ENCODE data around the gene RUFY1.
"Not testable (repeated sequence)": the region's sequence is repeated elsewhere in the genome, so short reads cannot be mapped to it uniquely, and the experiment has no call there.

The RUFY1 gene

DNA sequence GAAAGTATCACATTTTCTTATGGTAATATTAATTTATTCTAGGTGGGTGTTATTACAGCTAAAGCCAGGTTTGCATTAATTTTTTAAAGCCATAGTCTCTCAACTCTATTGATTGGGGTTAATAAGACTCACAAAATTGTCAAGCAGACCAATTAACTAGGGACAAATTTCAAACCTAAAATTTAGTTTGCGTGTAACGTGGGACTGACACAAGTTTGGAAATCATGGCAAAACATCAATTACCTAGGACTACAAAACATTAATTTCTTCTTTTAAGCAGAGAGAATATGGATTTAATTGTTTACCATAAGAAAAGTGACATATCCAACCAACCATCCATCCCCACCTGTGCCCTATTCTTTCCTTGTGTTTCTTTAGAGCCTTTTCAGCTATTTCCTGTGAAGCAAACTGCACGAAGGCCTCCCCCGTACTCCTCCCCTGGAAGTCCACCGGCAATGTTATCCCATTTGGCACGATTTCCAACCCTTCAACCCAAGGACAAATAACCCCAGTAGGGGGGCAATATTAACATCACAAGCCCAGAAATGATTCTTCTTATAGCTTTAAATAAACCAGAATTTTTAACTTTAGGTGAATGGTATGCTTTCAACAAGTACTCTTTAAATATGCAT is 68.7 kb downstream of the RUFY1 start:
- no peaks in the 10 kb centered on the region for H3K9me3 Mint-ChIP-seq (ENCODE audit: low read depth)
- peaks cover 63% of the 10 kb centered on the region for H3K4me1 Mint-ChIP-seq (ENCODE audit: low read depth)
- peak overlapping the region; percentile 86 for H3K27ac Mint-ChIP-seq
- peaks cover 39% of the 10 kb centered on the region for H3K36me3 Mint-ChIP-seq
- H3K4me3 Mint-ChIP-seq: peak overlapping the region; percentile 98
- H3K27me3 Mint-ChIP-seq: no peaks in the 10 kb centered on the region

DNA sequence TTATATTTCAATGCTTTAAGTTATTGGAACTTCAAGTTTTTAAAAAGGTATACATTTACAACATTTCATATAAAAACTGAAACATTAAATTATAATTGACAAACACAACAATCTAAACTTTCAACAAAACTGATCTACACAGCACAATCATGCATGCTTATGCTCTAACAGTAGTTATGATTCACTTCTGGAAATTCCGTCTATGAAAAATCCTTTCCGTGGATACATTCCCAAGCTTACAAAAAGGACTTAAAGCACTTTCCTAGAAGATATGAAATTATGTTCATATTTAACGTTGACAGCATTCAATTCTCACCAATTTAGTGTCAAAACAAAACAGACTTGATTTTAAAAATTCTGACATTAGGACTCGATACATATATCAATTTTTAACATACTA is 69.4 kb downstream of the RUFY1 start:
- Mint-ChIP-seq H3K27me3 (no peaks in the 10 kb centered on the region), H3K4me3 (peak overlapping the region; percentile 98), H3K9me3 (ENCODE audit: low read depth) (no peaks in the 10 kb centered on the region), H3K27ac (peak overlapping the region; percentile 86), H3K4me1 (ENCODE audit: low read depth) (peaks cover 65% of the 10 kb centered on the region), H3K36me3 (peaks cover 38% of the 10 kb centered on the region)

DNA sequence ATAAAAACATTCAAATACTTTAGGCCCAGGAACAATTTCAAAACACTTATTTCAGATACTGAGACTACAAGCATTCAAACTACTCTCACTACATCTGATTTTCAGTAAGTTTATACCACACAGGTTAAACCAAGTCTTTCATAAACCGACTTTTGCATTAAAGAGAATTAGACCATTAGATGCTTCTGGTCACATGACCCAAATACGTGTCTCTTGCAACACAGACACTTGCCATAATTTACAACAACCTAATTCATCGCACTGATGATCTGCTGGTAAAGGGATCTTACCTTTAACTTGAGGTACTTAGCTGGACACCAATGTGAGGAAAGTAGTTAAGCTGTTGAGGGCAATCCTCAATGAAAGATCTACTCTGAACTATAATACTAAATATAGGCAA is 69.9 kb downstream of the RUFY1 start:
- Mint-ChIP-seq H3K36me3 (peaks cover 38% of the 10 kb centered on the region), H3K9me3 (ENCODE audit: low read depth) (no peaks in the 10 kb centered on the region), H3K27me3 (no peaks in the 10 kb centered on the region), H3K4me1 (ENCODE audit: low read depth) (peaks cover 65% of the 10 kb centered on the region), H3K27ac (peak overlapping the region; percentile 89), H3K4me3 (peak overlapping the region; percentile 98)

DNA sequence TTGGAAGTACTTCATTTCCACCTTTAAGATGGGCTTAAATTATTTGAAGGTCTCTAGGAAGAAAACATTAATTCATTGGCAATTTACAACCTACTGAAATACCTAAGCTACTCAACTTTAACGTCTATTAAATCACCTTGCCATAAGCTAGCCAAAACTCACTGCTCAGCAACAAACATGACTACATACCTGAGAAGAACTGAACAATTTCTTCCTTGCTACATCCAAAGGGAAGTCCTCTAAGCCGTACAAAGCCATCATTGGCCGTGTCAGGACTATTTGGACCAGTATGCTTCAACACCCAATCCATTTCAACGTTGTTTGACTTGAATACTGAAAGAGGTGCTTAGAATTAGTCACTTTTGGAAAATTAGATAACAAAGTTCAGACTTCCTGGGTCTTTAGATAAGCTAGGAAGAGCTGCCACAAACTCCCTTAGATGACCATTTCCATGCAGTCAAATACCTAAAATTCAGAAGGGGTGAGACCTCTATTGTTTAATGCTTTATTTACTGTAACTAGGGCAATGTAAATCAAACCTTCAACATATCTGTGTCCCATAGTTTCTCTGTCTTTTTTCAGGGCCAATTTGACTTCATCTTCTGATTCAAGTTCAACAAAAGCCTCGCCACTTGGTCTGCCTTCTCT is 70.5 kb downstream of the RUFY1 start:
- H3K9me3 Mint-ChIP-seq (ENCODE audit: low read depth): no peaks in the 10 kb centered on the region
- H3K27me3 Mint-ChIP-seq: no peaks in the 10 kb centered on the region
- H3K4me3 Mint-ChIP-seq: peak overlapping the region; percentile 98
- peak overlapping the region; percentile 89 for H3K27ac Mint-ChIP-seq
- H3K36me3 Mint-ChIP-seq: peaks cover 36% of the 10 kb centered on the region
- peaks cover 62% of the 10 kb centered on the region for H3K4me1 Mint-ChIP-seq (ENCODE audit: low read depth)

DNA sequence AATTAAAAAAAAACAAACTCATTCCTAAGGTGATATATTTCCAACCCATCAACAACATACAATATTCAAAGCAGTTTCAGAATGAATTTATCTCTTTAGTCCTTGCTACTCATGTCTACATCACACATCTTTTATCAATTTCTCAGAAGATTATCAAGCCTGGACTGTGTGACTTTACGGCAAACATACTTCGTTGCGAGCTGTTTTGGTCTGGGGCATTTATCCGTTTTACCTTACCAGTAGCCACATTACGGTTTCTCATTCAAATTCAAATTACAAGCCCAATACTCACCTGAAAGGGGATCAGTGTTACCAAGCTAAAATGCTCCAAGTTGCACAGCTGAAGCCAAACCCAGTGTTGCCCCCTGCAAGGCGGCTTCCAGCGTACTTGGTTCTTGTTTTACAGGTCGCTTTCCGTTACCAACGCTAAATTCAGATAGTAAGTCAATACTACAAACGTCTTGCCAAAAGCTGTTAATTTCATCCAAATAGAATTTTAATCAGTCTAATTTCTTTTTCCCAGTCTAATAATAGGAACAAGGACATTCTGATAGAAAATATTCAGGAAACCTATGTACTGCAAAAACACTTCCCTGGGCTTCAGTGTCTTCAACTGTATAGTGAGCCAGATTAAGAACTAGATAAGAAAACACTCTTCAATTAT is 71.3 kb downstream of the RUFY1 start:
- peaks cover 36% of the 10 kb centered on the region for H3K36me3 Mint-ChIP-seq
- peaks cover 54% of the 10 kb centered on the region for H3K4me1 Mint-ChIP-seq (ENCODE audit: low read depth)
- H3K4me3 Mint-ChIP-seq: peak overlapping the region; percentile 98
- H3K9me3 Mint-ChIP-seq (ENCODE audit: low read depth): no peaks in the 10 kb centered on the region
- H3K27ac Mint-ChIP-seq: peak overlapping the region; percentile 89
- no peaks in the 10 kb centered on the region for H3K27me3 Mint-ChIP-seq

DNA sequence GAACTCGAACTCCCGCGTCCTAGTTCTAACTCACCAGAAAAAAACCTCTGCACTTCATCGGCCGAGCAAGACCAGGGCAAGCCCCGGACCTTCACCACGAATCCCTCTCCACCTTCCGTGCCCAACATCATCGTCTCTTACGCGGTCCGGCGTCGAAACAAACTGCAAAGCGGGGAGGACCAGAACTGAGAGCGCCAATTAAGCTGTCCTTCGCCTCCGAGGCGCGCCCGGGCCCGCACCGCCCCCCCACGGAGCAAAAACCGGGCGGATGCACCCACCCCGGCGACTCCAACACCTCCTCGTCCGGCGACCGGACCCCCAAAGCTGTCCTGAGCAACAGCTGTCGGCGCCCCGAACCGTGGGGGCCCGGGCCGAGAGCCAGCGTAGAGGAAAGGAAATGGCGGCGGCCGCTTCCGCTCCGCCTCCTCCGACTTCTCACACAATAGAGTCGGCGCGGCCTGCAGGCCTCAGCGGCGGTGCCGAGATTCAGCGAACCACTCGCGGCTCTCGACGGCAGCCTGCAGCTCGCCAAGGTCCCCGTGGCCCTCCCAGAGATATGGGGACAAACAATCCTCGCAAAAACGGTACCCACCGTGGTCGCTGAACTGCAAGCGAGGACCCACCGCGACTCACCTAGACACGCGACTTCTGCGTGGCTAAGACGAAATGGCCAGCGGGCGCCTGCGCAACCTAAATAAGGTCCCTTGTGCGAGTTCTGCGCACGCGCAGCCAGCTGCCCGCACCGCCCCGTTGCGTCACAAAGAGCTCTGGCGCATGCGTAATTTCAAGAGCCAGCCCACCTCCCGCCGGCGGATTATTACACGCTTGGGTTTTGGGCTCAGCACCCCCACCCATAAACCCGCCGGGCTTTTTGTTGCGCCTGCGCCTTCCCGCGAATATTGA is 72.9 kb downstream of the RUFY1 start, which contains the start of gene HNRNPH1:
Gene HNRNPH1 (minus strand): TSS at position 669 of the 903 bp plus-strand sequence. CDS start 538 bp downstream, at position 131.
- peak within 1 kb of the TSS; percentile 98 for H3K4me3 Mint-ChIP-seq
- peaks cover 39% of the 10 kb centered on the region for H3K4me1 Mint-ChIP-seq (ENCODE audit: low read depth)
- peak within 1 kb of the TSS; percentile 98 for H3K27ac Mint-ChIP-seq
- peaks cover 25% of the 10 kb centered on the region for H3K36me3 Mint-ChIP-seq
- no peaks in the 10 kb centered on the region for H3K9me3 Mint-ChIP-seq (ENCODE audit: low read depth)
- no peaks in the 10 kb centered on the region for H3K27me3 Mint-ChIP-seq

DNA sequence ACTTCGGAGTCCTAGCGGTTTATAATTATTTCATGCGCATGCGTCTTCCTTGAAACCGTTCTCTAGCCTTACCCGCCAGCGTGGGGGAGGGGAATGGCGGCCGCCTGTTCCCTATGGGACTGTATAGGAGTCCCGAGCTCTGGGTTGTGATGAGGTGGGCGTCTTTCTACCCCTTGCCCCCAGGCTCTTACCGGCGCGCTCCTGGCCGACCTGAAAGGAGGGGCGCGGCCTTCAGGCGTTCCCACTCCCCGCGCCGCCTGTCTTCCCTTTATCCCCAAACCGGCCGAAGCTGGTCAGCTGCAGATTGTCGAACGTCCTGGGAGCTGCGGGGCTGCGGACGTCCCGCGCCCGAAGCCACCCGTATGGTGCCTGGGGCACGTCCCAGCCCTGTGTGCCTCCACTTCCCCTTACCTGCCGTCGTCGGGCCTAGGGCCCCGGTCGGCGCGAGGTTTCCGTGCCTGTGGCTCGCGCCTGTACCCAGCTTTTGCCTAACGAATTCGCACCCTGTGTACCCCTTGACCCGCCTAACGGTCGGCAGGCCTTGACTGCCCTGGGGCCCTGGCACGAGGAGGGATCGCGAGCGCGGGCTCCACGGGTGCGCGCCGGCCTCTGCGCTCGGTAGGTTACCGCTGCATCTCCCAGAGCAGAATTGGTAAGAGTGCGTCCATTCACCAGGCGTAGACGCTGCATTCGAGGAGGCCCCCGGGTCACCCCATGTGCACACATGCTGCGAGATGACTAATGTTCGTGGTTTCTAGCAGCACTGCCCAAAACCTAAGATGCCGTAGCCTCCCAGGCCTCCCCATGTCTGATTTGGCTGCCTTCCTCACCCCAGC is 73.8 kb downstream of the RUFY1 start:
- Mint-ChIP-seq H3K4me3 (peak overlapping the region; percentile 98), H3K9me3 (ENCODE audit: low read depth) (no peaks in the 10 kb centered on the region), H3K27me3 (no peaks in the 10 kb centered on the region), H3K36me3 (peaks cover 25% of the 10 kb centered on the region), H3K27ac (peak overlapping the region; percentile 98), H3K4me1 (ENCODE audit: low read depth) (peaks cover 32% of the 10 kb centered on the region)

DNA sequence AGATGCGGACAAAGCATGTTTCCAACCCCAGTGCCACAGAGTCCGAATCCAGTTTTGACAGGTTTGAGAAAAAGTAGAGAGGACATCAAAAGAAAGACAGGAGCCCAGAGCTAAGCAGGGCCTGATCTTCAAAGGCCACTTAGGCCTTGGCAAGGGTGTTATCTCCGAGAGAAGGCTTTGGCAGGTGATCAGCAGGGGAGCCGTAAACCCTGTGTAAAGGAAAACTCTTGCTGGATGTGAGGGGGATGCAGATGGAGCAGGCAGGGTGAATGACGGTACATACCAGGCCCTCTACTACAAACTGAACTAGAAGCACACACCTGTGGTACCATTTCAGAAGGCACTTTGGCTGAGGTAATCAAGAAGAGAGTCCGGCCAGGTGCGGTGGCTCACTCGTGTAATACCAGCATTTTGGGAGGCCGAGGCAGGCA is 74.5 kb downstream of the RUFY1 start:
- H3K9me3 Mint-ChIP-seq (ENCODE audit: low read depth): no peaks in the 10 kb centered on the region
- no peaks in the 10 kb centered on the region for H3K27me3 Mint-ChIP-seq
- peak overlapping the region; percentile 98 for H3K27ac Mint-ChIP-seq
- peak overlapping the region; percentile 98 for H3K4me3 Mint-ChIP-seq
- H3K36me3 Mint-ChIP-seq: peaks cover 21% of the 10 kb centered on the region
- peaks cover 28% of the 10 kb centered on the region for H3K4me1 Mint-ChIP-seq (ENCODE audit: low read depth)

DNA sequence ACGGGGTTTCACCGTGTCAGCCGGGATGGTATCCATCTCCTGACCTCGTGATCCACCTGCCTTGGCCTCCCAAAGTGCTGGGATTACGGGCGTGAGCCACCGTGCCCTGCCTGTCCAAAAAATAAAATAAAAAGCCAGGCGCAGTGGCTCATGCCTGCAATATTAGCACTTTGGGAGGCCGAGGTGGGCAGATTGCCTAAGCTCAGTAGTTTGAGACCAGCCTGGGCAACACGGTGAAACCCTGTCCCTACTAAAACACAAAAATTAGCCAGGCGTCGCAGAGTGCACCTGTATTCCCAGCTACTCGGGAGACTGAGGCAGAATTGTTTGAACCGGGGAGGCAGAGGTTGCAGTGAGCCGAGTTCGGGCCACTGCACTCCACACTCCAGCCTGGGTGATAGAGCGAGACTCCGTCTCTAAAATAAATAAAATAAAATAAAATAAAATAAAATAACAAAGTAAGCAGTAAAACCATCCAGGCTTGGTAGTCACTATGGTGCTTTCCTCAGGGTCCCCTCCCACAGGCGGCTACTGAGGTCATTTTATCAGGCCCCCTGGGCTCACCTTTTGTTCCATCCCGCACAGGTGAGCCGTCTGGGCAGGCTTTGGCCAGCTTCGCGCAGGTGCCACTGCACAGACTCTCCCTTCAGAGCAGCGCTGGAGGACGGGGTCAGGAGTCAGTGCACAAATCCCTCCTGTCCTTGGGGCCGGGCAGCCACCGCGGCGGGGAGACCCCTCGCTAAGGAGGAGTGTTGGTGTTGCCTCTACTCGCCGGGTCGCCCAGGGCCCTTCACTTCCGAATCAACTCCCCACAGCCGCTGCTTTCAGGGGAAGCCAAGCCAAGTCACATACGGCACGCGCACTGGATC is 83.4 kb downstream of the RUFY1 start:
- not testable (repeated sequence) for H3K4me1 Mint-ChIP-seq (ENCODE audit: low read depth); H3K27ac Mint-ChIP-seq; H3K9me3 Mint-ChIP-seq (ENCODE audit: low read depth); H3K36me3 Mint-ChIP-seq; H3K27me3 Mint-ChIP-seq
- peak overlapping the region; percentile 44 for H3K4me3 Mint-ChIP-seq

DNA sequence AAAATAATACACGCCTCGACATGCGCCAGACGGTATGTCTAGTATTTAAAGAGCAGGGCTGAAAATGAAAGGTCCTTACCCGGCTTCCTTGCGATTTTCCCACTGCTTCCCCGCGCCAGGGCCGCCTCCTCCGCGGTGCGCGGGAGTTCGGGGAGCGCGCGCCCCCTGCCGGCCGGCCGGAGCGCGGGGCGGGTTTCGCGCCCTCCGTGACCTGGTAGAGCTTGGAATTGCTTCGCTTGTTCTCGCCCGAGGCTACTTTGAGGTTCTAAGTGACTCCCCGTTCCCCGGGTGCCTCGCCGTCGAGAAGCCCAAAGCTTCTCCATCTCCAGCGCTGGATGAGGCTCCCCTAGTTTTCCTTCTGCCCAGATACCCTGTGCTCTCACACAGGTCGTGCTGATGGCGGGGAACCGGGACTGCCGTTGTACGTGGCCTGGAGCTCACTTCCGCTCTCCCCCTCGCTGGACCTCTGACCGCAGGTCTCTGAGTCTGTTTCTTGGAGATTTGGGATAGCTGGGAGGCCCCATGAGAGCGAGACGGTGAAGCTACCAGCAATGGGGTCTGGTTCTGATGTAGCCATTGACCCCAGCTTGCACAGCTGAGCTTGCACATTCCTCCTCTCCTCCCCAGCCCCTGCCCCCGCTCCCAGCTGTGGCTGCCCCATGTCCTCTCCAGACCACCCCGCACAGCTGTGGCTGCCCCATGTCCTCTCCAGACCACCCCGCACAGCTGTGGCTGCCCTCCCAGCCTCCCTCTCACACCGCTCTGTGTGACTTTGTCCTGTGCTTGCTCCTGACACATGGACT is 84.2 kb downstream of the RUFY1 start:
- H3K27me3 Mint-ChIP-seq: not testable (repeated sequence)

DNA sequence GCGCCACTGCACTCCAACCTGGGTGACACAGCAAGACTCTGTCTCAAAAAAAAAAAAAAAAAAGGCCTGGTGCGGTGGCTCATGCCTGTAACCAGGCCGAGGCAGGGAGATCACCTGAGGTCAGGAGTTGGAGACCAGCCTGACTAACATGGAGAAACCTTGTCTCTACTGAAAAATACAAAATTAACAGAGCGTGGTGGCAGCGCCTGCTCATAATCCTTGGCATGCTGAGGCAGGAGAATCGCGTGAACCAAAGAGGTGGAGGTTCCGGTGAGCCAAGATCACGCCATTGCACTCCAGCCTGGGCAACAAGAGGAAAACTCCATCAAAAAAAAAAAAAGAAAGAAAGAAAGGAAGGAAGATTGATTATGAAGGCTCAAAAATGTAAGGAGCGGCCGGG is 88.9 kb downstream of the RUFY1 start:
- H3K4me1 Mint-ChIP-seq (ENCODE audit: low read depth); H3K27me3 Mint-ChIP-seq; H3K27ac Mint-ChIP-seq; H3K4me3 Mint-ChIP-seq; H3K9me3 Mint-ChIP-seq (ENCODE audit: low read depth); H3K36me3 Mint-ChIP-seq: not testable (repeated sequence)

More for the DNA sequence above, 84.2 kb downstream of the RUFY1 start:
- H3K4me3 Mint-ChIP-seq; H3K9me3 Mint-ChIP-seq (ENCODE audit: low read depth); H3K4me1 Mint-ChIP-seq (ENCODE audit: low read depth); H3K36me3 Mint-ChIP-seq; H3K27ac Mint-ChIP-seq: not testable (repeated sequence)

DNA sequence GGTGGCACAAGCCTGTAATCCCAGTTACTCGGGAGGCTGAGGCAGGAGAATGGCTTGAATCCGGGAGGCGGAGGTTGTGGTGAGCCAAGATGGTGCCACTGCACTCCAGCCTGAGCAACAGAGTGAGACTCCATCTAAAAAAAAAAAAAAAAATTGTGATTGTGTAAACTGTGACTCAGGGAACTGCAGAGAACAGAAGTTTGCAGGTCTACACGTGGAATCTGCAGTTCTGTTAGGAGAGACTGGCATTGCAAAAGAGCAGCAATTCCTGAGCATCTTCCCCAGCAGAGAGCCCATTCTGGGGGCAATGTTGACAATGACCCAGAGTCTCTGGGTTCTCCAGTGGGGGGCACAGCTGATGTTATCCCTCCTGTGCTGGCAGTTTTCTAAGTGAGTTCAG is 91.4 kb downstream of the RUFY1 start:
- H3K4me3 Mint-ChIP-seq; H3K4me1 Mint-ChIP-seq (ENCODE audit: low read depth); H3K9me3 Mint-ChIP-seq (ENCODE audit: low read depth); H3K27me3 Mint-ChIP-seq; H3K36me3 Mint-ChIP-seq; H3K27ac Mint-ChIP-seq: not testable (repeated sequence)

DNA sequence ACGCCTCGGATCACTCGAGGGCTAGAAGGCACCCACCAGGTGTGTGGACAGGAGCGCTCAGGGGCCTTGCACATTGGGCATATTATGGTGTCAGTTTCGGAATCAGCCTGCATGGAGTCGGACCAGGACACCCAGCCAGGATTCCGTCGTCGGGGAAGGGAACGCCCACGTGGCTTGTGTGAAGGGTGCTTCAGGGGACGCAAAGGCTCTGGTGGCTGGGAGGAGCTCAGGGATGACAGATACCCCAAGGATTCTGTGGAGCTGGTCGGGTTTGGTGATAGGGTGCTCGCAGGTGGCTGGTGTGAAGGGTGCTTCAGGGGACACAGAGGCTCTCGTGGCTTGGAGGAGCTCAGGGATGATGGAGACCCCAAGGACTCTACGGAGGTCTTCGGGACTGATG is 92.3 kb downstream of the RUFY1 start:
- not testable (repeated sequence) for H3K4me1 Mint-ChIP-seq (ENCODE audit: low read depth); H3K36me3 Mint-ChIP-seq; H3K9me3 Mint-ChIP-seq (ENCODE audit: low read depth); H3K4me3 Mint-ChIP-seq; H3K27ac Mint-ChIP-seq; H3K27me3 Mint-ChIP-seq

Data from activated naive CD8-positive, alpha-beta T cell (primary cell).